Astrocyte of the spinal cord (primary cell): Measurements from ENCODE around the gene CCDC85C.

Experiments
- DNase-seq: peaks from one replicate; pipeline ENCODE4 v3.0.0; 2011; ENCODE audit warnings: low read depth, low spot score
- H3K4me3 ChIP-seq: 2 replicates; pipeline ENCODE4 v1.5.1; 2011; ENCODE audit warnings: low read depth, mild to moderate bottlenecking, low read length, moderate library complexity
- CTCF ChIP-seq: IDR thresholded peaks from 2 replicates; pipeline ENCODE4 v1.5.1; 2012; ENCODE audit warnings: low read depth, mild to moderate bottlenecking, low read length, inconsistent platforms
- in situ Hi-C: cut with HindIII; loops from 2 replicates; pipeline ENCODE4 v1.10.0; 2017; ENCODE audit warnings: low sequenced_read_pairs

CCDC85C gene

DNA sequence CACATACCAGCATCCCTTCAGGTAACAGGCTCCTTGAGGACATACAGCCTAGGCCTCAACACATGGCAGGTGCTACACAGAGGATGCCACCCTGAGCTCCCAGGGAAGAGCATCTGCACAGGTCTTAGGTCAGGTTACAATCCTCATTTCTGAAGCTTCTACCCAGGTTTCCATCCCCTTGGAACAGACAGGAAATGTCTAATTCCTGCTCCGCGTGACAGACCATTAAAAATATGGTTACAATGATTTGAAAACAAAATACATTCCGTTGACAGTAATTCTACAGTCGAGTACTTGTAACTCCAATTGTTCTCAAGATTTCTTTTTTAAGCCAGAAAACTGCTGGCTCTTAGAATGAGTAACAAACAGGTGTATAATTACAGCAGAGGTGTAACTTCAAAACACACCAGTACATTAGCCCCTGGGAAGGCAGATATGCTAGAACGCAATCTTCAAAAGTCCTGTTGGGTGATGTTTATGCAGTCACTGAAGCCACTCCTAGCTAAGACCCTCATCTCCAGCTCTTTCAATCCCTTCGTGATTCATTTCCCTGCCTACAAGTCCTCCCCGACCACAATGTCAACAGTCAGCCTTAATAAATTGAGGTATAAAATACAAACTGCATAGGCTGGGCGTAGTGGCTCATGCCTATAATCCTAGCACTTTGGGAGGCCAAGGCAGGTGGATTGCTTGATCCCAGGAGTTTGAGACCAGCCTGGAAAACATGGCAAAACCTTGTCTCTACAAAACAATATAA is 135.0 kb downstream of the CCDC85C start:
- DNase-seq: no peak
- H3K4me3 ChIP-seq: no peak overlapping the region
- in situ Hi-C loops: no loop called here
- no peak for TF ChIP-seq CTCF

GRCh38 chr14:99468081-99468480 is 135.9 kb downstream of the CCDC85C start:
- no peak for DNase-seq
- in situ Hi-C loops: no loop called here
- no peak for TF ChIP-seq CTCF
- H3K4me3 ChIP-seq: no peak overlapping the region

DNA sequence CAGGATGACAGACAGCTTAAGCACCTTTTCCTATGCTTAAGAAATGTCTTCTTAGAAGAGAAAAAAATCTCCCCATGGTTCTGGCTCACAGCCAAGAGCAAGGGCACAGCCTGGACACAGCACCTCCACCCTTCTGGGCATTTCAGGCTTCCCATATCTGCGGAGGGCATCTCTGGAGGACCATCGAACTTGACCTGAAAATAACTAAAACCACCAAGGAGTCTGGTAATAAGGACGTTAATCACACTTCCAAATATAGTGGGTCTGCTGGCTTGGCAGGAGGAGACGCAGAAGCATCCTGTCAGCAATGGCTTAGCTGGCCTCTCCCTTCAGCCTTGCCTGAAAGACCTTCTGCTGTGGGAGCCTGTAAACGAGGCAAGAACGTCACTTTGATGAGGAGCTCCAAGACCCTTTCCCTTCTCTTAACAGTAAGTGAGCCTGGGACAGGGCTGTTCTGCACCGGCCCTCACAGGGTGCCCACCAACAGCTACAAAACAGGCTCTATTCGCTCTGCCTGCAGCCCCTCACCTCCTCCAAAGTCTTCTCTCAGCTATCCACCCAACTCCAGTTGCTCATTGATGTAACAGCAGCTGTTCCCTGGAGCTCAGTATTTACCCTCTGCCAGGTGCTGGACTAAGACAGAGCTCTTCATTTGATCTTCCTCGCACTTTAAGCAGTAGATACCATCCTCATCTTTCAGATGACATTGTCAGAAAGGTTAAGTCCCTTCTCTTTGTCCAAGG is 136.5 kb downstream of the CCDC85C start:
- H3K4me3 ChIP-seq: no peak overlapping the region
- no peak for TF ChIP-seq CTCF
- in situ Hi-C loops: no loop called here
- DNase-seq: no peak

DNA sequence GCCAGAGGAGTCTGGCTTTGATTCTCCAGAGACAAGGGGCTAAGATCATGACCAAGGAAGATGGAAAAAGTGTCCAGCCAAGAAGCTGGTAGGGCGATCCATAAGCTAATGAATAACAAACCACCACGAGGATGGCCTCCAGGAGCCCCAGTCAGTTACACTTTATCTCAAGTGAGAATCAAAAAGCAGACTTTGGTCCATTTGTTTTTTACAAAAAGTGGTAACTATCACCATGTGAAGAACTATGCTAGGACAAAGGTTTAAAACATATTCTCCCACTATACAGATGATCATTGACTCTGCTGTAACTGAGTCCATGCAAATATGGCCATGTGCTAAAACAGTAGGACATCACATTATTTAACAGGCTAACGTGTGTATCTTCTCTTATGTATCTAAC is 137.2 kb downstream of the CCDC85C start:
- H3K4me3 ChIP-seq: no peak overlapping the region
- no peak for DNase-seq
- in situ Hi-C loops: no loop called here
- no peak for TF ChIP-seq CTCF

- in situ Hi-C loops: no loop called here
- no peak overlapping the region for H3K4me3 ChIP-seq
- no peak for DNase-seq
- no peak for TF ChIP-seq CTCF
Measured at GRCh38 chr14:99465288-99465687, 138.7 kb downstream of the CCDC85C start.

DNA sequence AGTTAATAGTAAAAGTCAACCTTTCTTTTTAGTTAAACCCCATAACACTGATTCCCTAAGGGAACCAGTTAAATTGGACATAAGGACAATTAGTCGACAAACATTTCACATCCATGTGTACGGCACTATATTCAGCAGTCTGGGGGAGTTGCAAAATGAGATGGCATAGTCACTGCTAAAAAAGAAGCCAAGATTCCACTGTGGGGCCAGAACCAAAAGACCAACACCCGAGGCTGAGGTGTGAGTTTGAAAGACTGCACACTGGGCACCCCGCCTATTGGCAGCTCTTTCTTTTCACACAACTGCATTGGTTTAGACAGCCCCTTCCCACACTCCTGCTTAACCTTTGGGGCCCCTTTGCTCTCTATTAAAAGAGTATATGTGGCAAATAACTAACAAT is 140.0 kb downstream of the CCDC85C start:
- H3K4me3 ChIP-seq: no peak overlapping the region
- no peak for TF ChIP-seq CTCF
- DNase-seq: no peak
- in situ Hi-C loops: no loop called here
